Hepatocyte (in vitro differentiated cells): Measurements from ENCODE around the gene TTC33. TPM values are rescaled to one million over a fixed set of nuclear protein-coding genes. Genes with fewer than 3 reads are reported as not detected.

Experiments used
- DNase-seq: peaks from one replicate; pipeline ENCODE4 v3.0.0-alpha.2; 2016; ENCODE audit warnings: low spot score
- H2AFZ ChIP-seq: fragments of 200-600 bp; sonication (generic); 2 replicates; pipeline ENCODE4 v1.6.0; 2016; ENCODE audit warnings: antibody characterized with exemption, mild to moderate bottlenecking
- H3K27ac ChIP-seq: fragments of 200-600 bp; sonication (generic); 2 replicates; pipeline ENCODE4 v1.5.1; 2016; ENCODE audit warnings: mild to moderate bottlenecking
- H3K27me3 ChIP-seq: fragments of 200-600 bp; sonication (generic); 2 replicates; pipeline ENCODE4 v1.6.1; 2016
- H3K36me3 ChIP-seq: fragments of 200-600 bp; sonication (generic); replicated peaks from 2 replicates; pipeline ENCODE4 v1.5.1; 2016; ENCODE audit warnings: low read depth; ENCODE audit not compliant: insufficient read depth
- H3K4me1 ChIP-seq: fragments of 200-600 bp; sonication (generic); 2 replicates; pipeline ENCODE4 v1.5.1; 2016; ENCODE audit warnings: mild to moderate bottlenecking, moderate library complexity; ENCODE audit not compliant: insufficient read depth
- H3K4me2 ChIP-seq: fragments of 200-600 bp; sonication (generic); 2 replicates; pipeline ENCODE4 v1.6.0; 2016
- H3K4me3 ChIP-seq: fragments of 200-600 bp; sonication (generic); 2 replicates; pipeline ENCODE4 v1.5.1; 2016; ENCODE audit warnings: mild to moderate bottlenecking
- H3K79me2 ChIP-seq: fragments of 200-600 bp; sonication (generic); 2 replicates; pipeline ENCODE4 v1.6.0; 2017; ENCODE audit warnings: mild to moderate bottlenecking
- H3K9me2 ChIP-seq: fragments of 200-600 bp; sonication (generic); replicated peaks from 2 replicates; pipeline ENCODE4 v1.6.0; 2017; ENCODE audit warnings: mild to moderate bottlenecking; ENCODE audit not compliant: insufficient read depth
- H3K9me3 ChIP-seq: fragments of 200-600 bp; sonication (generic); 2 replicates; pipeline ENCODE4 v1.5.1; 2016; ENCODE audit warnings: low read depth, mild to moderate bottlenecking
- H4K20me1 ChIP-seq: fragments of 200-600 bp; sonication (generic); 2 replicates; pipeline ENCODE4 v1.6.0; 2016; ENCODE audit warnings: mild to moderate bottlenecking; ENCODE audit not compliant: insufficient read depth, poor library complexity, severe bottlenecking
- EZH2 ChIP-seq: fragments of 200-600 bp; sonication (generic); IDR thresholded peaks from 2 replicates; pipeline ENCODE4 v1.6.1; 2016; ENCODE audit warnings: antibody characterized with exemption, mild to moderate bottlenecking, borderline replicate concordance
- EZH2phosphoT487 ChIP-seq: fragments of 200-600 bp; sonication (generic); IDR thresholded peaks from one replicate; pipeline ENCODE4 v1.6.1; 2018; ENCODE audit warnings: antibody characterized with exemption, mild to moderate bottlenecking, low read depth, moderate library complexity; ENCODE audit not compliant: unreplicated experiment, severe bottlenecking
- WGBS: methylation state at CpG from one replicate; pipeline ENCODE4 v1.1.6; 2016; ENCODE audit warnings: low lambda C conversion rate; ENCODE audit errors: missing lambda C conversion rate; 5-methylcytosine and 5-hydroxymethylcytosine counted together
- polyA plus RNA-seq: library from polyadenylated mRNA; unstranded; fragments of >200 nt; fragmentation: Nextera tagmentation; extraction: Ambion mirVana; gene quantifications from 2 replicates; pipeline ENCODE4 v1.2.1, GENCODE V29; 2016
- total RNA-seq: library from RNA; depleted of rRNA; stranded (reverse); fragments of >200 nt; gene quantifications from 2 replicates; pipeline ENCODE4 v1.2.3, GENCODE V29; 2014
- TF ChIP-seq, protein P1 (sequence below): fragments of 200-600 bp; sonication (generic); IDR thresholded peaks from 2 replicates; pipeline ENCODE4 v1.5.1; 2016; ENCODE audit warnings: antibody characterized with exemption, mild to moderate bottlenecking; ENCODE audit not compliant: poor library complexity

The TTC33 gene
- total RNA-seq: 15.4 and 19.3 TPM in 2 replicates
- 5.6 and 8.8 TPM in 2 replicates for polyA plus RNA-seq

DNA sequence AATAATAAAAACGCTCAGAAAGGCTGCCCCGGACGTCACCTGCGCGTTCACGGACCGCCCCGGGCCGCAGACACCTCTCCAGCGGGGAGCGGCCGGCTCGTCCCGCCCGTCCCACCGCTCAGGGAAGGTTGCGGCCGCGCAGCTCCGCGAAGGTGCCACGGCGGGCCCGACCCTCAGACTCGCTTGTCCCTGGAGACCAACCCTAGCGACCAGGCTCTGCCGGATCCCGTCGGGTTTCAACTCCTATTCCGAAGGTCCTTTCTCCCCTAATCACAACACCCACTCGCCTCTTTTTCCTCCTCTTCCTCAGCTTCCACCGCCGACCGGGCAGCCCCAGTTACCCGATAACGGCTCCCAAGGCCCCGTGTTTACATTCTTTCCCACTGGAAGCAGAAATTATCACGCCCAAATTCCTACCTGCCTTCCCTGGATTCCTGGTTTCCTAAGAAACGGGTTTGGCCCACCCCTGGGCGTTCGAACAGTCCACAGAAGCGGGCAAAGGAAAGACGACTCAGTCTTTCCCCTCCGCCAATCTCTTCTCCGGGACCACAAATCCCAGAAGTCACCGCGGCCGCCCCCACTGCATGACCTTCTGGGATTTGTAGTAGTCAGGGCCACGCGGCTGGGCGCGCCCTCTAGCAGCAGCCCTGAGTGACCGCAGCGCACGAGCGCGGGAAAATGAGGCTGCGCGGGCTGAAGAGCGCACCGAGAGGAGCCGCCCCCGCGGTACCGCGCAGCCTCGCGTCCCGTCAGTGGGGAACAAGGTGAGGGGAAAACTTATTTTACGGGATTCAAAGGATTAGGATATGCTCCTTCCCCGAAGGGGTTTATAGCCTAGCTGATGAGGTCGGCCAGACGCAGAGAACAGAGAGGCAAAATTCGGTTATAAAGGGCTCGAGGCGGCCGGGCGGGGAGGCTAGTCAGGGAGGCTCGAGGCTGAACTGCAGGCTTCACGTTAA is at the start of gene TTC33:
TSS of gene TTC33 (minus strand) at position 555 of the 959 bp plus-strand sequence. CDS start 8,943 bp downstream, outside the sequence.
- peak within 1 kb of the TSS; percentile 82 for H3K4me3 ChIP-seq
- H4K20me1 ChIP-seq: no peaks in the 10 kb centered on the region
- peak; percentile 96 for DNase-seq
- H3K27me3 ChIP-seq: no peaks in the 10 kb centered on the region
- 9% methylated on average over 80 of the region's 80 CpGs for WGBS
- H2AFZ ChIP-seq: peak within 1 kb of the TSS; percentile 91
- peak within 1 kb of the TSS; percentile 94 for H3K27ac ChIP-seq
- no peaks in the 10 kb centered on the region for H3K9me3 ChIP-seq
- H3K4me2 ChIP-seq: peak within 1 kb of the TSS; percentile 76
- no peaks in the 10 kb centered on the region for H3K9me2 ChIP-seq
- no peak for TF ChIP-seq EZH2
- no peak for TF ChIP-seq EZH2phosphoT487
- TF ChIP-seq, protein P1, sequence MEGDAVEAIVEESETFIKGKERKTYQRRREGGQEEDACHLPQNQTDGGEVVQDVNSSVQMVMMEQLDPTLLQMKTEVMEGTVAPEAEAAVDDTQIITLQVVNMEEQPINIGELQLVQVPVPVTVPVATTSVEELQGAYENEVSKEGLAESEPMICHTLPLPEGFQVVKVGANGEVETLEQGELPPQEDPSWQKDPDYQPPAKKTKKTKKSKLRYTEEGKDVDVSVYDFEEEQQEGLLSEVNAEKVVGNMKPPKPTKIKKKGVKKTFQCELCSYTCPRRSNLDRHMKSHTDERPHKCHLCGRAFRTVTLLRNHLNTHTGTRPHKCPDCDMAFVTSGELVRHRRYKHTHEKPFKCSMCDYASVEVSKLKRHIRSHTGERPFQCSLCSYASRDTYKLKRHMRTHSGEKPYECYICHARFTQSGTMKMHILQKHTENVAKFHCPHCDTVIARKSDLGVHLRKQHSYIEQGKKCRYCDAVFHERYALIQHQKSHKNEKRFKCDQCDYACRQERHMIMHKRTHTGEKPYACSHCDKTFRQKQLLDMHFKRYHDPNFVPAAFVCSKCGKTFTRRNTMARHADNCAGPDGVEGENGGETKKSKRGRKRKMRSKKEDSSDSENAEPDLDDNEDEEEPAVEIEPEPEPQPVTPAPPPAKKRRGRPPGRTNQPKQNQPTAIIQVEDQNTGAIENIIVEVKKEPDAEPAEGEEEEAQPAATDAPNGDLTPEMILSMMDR: peak; percentile 69
- no peaks in the 10 kb centered on the region for H3K4me1 ChIP-seq
- H3K79me2 ChIP-seq: peaks cover 37% of the 10 kb centered on the region
- H3K36me3 ChIP-seq: no peaks in the 10 kb centered on the region

- H3K4me1 ChIP-seq: peaks cover 12% of the 10 kb centered on the region
- 90% methylated on average over 8 of the region's 8 CpGs for WGBS
- no peak overlapping the region for H3K27ac ChIP-seq
- H4K20me1 ChIP-seq: peaks cover 2% of the 10 kb centered on the region
- H3K4me3 ChIP-seq: no peak overlapping the region
- H3K4me2 ChIP-seq: no peak overlapping the region
- no peak overlapping the region for H2AFZ ChIP-seq
- peaks cover 15% of the 10 kb centered on the region for H3K79me2 ChIP-seq
- TF ChIP-seq EZH2: no peak
- no peak for TF ChIP-seq EZH2phosphoT487
- TF ChIP-seq, protein P1: no peak
- H3K9me2 ChIP-seq: no peaks in the 10 kb centered on the region
- H3K9me3 ChIP-seq: no peaks in the 10 kb centered on the region
- no peaks in the 10 kb centered on the region for H3K27me3 ChIP-seq
- H3K36me3 ChIP-seq: no peaks in the 10 kb centered on the region
- DNase-seq: no peak
These were observed 46.2 kb upstream of the TTC33 start for GRCh38 chr5:40801771-40802562.

DNA sequence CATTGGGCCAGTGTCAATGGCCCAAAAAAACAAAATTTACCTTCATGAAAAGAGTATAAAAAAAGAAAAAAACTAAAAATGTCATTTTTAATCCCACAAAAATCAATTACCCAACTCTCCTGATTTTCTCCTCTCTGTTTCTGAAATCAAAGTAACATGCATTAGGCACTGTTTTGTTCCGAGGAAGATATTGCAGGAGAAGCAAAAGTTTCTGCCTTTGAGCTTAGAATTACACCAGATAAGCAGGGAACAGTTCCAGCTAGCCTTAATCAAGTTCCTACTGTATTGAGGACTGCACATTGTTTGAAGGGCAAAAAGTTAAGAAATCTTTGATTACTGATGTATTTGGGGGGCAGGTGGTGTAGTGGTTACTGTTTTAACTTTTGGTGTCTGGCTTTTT is 43.5 kb upstream of the TTC33 start:
- 9% methylated on average over 1 of the region's 1 CpG for WGBS
- Histone ChIP-seq H3K27ac (peak overlapping the region; percentile 91), H3K79me2 (peaks cover 42% of the 10 kb centered on the region), H3K36me3 (no peaks in the 10 kb centered on the region), H3K9me2 (no peaks in the 10 kb centered on the region), H3K4me1 (peaks cover 26% of the 10 kb centered on the region), H2AFZ (no peak overlapping the region), H3K4me2 (peak overlapping the region; percentile 75), H3K27me3 (no peaks in the 10 kb centered on the region), H3K9me3 (no peaks in the 10 kb centered on the region), H4K20me1 (peaks cover 13% of the 10 kb centered on the region), H3K4me3 (peak overlapping the region; percentile 73)
- TF ChIP-seq, protein P1: no peak
- TF ChIP-seq EZH2phosphoT487 (no peak), EZH2 (no peak)
- DNase-seq: no peak
